ENCODE data around the gene DYNC1H1. TPM values are rescaled to one million over a fixed set of nuclear protein-coding genes. Genes with fewer than 3 reads are reported as not detected.

DYNC1H1 gene

DNA sequence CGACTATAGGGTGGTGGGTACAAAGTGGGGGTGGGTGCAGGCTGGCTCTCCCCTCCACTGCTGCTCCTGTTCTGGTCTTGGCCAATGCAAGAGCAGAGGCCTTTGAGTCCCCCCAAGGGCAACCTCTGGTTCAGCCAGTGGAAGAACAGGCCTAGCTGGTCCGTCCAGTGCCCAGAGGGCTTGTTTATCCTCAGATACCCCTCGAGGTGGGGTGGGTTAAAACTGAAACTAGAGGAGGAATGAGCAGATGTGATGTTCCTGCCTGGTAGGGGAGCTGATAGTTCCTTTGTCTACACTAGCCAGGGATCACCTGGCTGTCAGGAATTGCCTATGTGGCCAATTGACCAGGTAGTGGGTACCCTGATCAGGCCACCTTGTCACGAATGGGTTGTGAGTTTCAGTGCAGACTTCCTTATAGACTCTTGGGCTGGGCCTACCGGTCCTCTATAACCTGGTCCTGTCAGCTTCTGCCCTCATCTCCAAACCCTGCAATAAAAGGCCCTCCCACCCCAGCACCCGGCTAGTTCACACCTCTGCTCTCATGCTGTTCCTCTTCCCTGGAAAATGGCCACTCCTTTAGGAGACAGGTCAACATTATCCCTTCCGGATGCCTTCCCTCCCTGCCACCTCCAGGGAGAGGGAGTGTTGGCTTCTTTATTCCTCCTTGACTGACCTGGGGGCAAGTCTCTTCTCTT, 133.2 kb downstream of the DYNC1H1 start:
- Histone ChIP-seq H3K27me3 (ENCODE audit: control insufficient read depth in 3 of 3, insufficient read depth in 3 of 3, low read depth in 1 of 3, low read length in 3 of 3) (peaks cover 0 to 4% (median 0%) of the 10 kb centered on the region in 3 experiments), H3K4me3 (ENCODE audit: low read length in 2 of 2) (no peak overlapping the region), H4K91ac (ENCODE audit: low read depth, low read length, poor library complexity) (no peak overlapping the region), H3K79me1 (ENCODE audit: low read depth, low read length) (no peaks in the 10 kb centered on the region), H3K23ac (ENCODE audit: low read depth, low read length, poor library complexity) (peak overlapping the region; percentile 26), H3K4ac (ENCODE audit: low read length) (no peak overlapping the region), H3K14ac (ENCODE audit: low read length) (no peak overlapping the region), H3K4me1 (ENCODE audit: control insufficient read depth in 2 of 2, insufficient read depth in 1 of 2, low read depth in 1 of 2, low read length in 2 of 2) (peaks cover 2 to 15% of the 10 kb centered on the region in 2 donors), H3K36me3 (replicated peaks in 1 of 2; ENCODE audit: control insufficient read depth in 2 of 2, insufficient read depth in 2 of 2, low read length in 2 of 2) (no peaks in the 10 kb centered on the region), H3K9ac (ENCODE audit: low read depth, low read length, poor library complexity) (no peak overlapping the region), H3K18ac (ENCODE audit: low read length) (peak overlapping the region; percentile 8), H3K4me2 (ENCODE audit: insufficient read depth, low read length, poor library complexity, severe bottlenecking) (no peak overlapping the region), H3K27ac (replicated peaks; ENCODE audit: low read length) (no peak overlapping the region), H2AK5ac (ENCODE audit: low read depth, low read length) (no peak overlapping the region), H3K9me3 (replicated peaks in 1 of 2; ENCODE audit: control insufficient read depth in 2 of 2, insufficient read depth in 1 of 2, low read depth in 1 of 2, low read length in 2 of 2) (no peaks in the 10 kb centered on the region), H2BK5ac (ENCODE audit: low read length) (no peak overlapping the region), H4K8ac (ENCODE audit: low read depth, low read length) (no peak overlapping the region), H2BK120ac (ENCODE audit: low read depth, low read length) (no peak overlapping the region), H2BK15ac (ENCODE audit: low read length) (no peak overlapping the region), H2BK12ac (ENCODE audit: low read length) (no peak overlapping the region), H2AFZ (ENCODE audit: low read length) (no peak overlapping the region)
- no CpG with 5 or more reads among the region's 7 CpGs for WGBS, 2 donors (ENCODE audit: extremely low coverage in 2 of 2, insufficient read length in 2 of 2, insufficient replicate concordance in 1 of 2)
- DNase-seq (ENCODE audit: low spot score): no peak

GRCh38 chr14:102103062-102103695, 138.8 kb downstream of the DYNC1H1 start:
- no peak overlapping the region for H3K14ac ChIP-seq (ENCODE audit: low read length)
- H3K27ac ChIP-seq (replicated peaks; ENCODE audit: low read length): no peak overlapping the region
- no peak overlapping the region for H2AFZ ChIP-seq (ENCODE audit: low read length)
- no peak overlapping the region for H2AK5ac ChIP-seq (ENCODE audit: low read depth, low read length)
- H3K4me2 ChIP-seq (ENCODE audit: insufficient read depth, low read length, poor library complexity, severe bottlenecking): no peak overlapping the region
- no peak overlapping the region for H4K8ac ChIP-seq (ENCODE audit: low read depth, low read length)
- no peak overlapping the region for H2BK120ac ChIP-seq (ENCODE audit: low read depth, low read length)
- H3K4me1 ChIP-seq (ENCODE audit: control insufficient read depth in 2 of 2, insufficient read depth in 1 of 2, low read depth in 1 of 2, low read length in 2 of 2): peaks cover 0 to 4% of the 10 kb centered on the region in 2 donors
- no peak overlapping the region for H2BK5ac ChIP-seq (ENCODE audit: low read length)
- no CpG with 5 or more reads among the region's 10 CpGs for WGBS, 2 donors (ENCODE audit: extremely low coverage in 2 of 2, insufficient read length in 2 of 2, insufficient replicate concordance in 1 of 2)
- no peaks in the 10 kb centered on the region for H3K9me3 ChIP-seq (replicated peaks in 1 of 2; ENCODE audit: control insufficient read depth in 2 of 2, insufficient read depth in 1 of 2, low read depth in 1 of 2, low read length in 2 of 2)
- no peak overlapping the region for H4K91ac ChIP-seq (ENCODE audit: low read depth, low read length, poor library complexity)
- no peaks in the 10 kb centered on the region for H3K36me3 ChIP-seq (replicated peaks in 1 of 2; ENCODE audit: control insufficient read depth in 2 of 2, insufficient read depth in 2 of 2, low read length in 2 of 2)
- H3K4me3 ChIP-seq (ENCODE audit: low read length in 2 of 2): no peak overlapping the region
- H3K23ac ChIP-seq (ENCODE audit: low read depth, low read length, poor library complexity): no peak overlapping the region
- no peak overlapping the region for H3K4ac ChIP-seq (ENCODE audit: low read length)
- H2BK15ac ChIP-seq (ENCODE audit: low read length): no peak overlapping the region
- no peak for DNase-seq (ENCODE audit: low spot score)
- H3K18ac ChIP-seq (ENCODE audit: low read length): no peak overlapping the region
- no peaks in the 10 kb centered on the region for H3K79me1 ChIP-seq (ENCODE audit: low read depth, low read length)
- H2BK12ac ChIP-seq (ENCODE audit: low read length): no peak overlapping the region
- no peaks in the 10 kb centered on the region for H3K27me3 ChIP-seq (ENCODE audit: control insufficient read depth in 3 of 3, insufficient read depth in 3 of 3, low read depth in 1 of 3, low read length in 3 of 3)
- no peak overlapping the region for H3K9ac ChIP-seq (ENCODE audit: low read depth, low read length, poor library complexity)

- Histone ChIP-seq H3K4ac (ENCODE audit: low read length) (no peak overlapping the region), H3K4me3 (ENCODE audit: low read length in 2 of 2) (peak overlapping the region in 1 of 2 donors; percentile 24), H2BK5ac (ENCODE audit: low read length) (no peak overlapping the region), H3K27me3 (ENCODE audit: control insufficient read depth in 3 of 3, insufficient read depth in 3 of 3, low read depth in 1 of 3, low read length in 3 of 3) (no peaks in the 10 kb centered on the region), H3K9ac (ENCODE audit: low read depth, low read length, poor library complexity) (no peak overlapping the region), H2BK15ac (ENCODE audit: low read length) (no peak overlapping the region), H4K8ac (ENCODE audit: low read depth, low read length) (no peak overlapping the region), H3K18ac (ENCODE audit: low read length) (peak overlapping the region; percentile 44), H2AK5ac (ENCODE audit: low read depth, low read length) (no peak overlapping the region), H2AFZ (ENCODE audit: low read length) (no peak overlapping the region), H3K36me3 (replicated peaks in 1 of 2; ENCODE audit: control insufficient read depth in 2 of 2, insufficient read depth in 2 of 2, low read length in 2 of 2) (no peaks in the 10 kb centered on the region), H4K91ac (ENCODE audit: low read depth, low read length, poor library complexity) (no peak overlapping the region), H3K4me1 (ENCODE audit: control insufficient read depth in 2 of 2, insufficient read depth in 1 of 2, low read depth in 1 of 2, low read length in 2 of 2) (peaks cover 0 to 4% of the 10 kb centered on the region in 2 donors), H3K9me3 (replicated peaks in 1 of 2; ENCODE audit: control insufficient read depth in 2 of 2, insufficient read depth in 1 of 2, low read depth in 1 of 2, low read length in 2 of 2) (no peaks in the 10 kb centered on the region), H3K27ac (replicated peaks; ENCODE audit: low read length) (no peak overlapping the region), H3K4me2 (ENCODE audit: insufficient read depth, low read length, poor library complexity, severe bottlenecking) (no peak overlapping the region), H3K79me1 (ENCODE audit: low read depth, low read length) (no peaks in the 10 kb centered on the region), H3K14ac (ENCODE audit: low read length) (no peak overlapping the region), H2BK12ac (ENCODE audit: low read length) (no peak overlapping the region), H3K23ac (ENCODE audit: low read depth, low read length, poor library complexity) (no peak overlapping the region), H2BK120ac (ENCODE audit: low read depth, low read length) (no peak overlapping the region)
- WGBS, 2 donors (ENCODE audit: extremely low coverage in 2 of 2, insufficient read length in 2 of 2, insufficient replicate concordance in 1 of 2): no CpG with 5 or more reads among the region's 4 CpGs
- no peak for DNase-seq (ENCODE audit: low spot score)
Observed at GRCh38 chr14:102105369-102105768, 141.0 kb downstream of the DYNC1H1 start.

Small RNA genes within 50 kb of the gene (small RNA-seq; reads per million reads assigned to genes)
- not detected for gene AL118558.2 (ENCODE audit: insufficient read depth)
- not detected for gene RN7SL472P (ENCODE audit: insufficient read depth)
